SHP77 (cell line): ENCODE measurements around the gene PEX11G.

Source experiments
- DNase-seq, 2 experiments: peaks; one replicate each; lab custom pipeline; 2025; lab: John Stamatoyannopoulos, UW

The PEX11G gene

GRCh38 chr19:7488736-7489353 lies at the start of gene PEX11G:
Gene PEX11G, minus strand, starts transcription at chr19:7489035. Its CDS starts 25 bp downstream, at chr19:7489010.
- DNase-seq: peak; percentile 87 to 88

GRCh38 chr19:7535998-7536695 lies 47.3 kb upstream of the PEX11G start:
- no peak for DNase-seq

GRCh38 chr19:7535047-7535997 lies 46.5 kb upstream of the PEX11G start, which contains the start of gene PNPLA6:
Gene PNPLA6, plus strand, starts transcription at chr19:7535717. Its CDS starts 72 bp downstream, at chr19:7535789.
- DNase-seq: peak; percentile 81 to 92

- peak in 1 of 2 experiments; percentile 23 for DNase-seq
These were observed 45.8 kb upstream of the PEX11G start for GRCh38 chr19:7534531-7535046.

- DNase-seq: peak; percentile 49 to 76
These were observed 45.2 kb upstream of the PEX11G start for GRCh38 chr19:7533925-7534480.

GRCh38 chr19:7533281-7533885 lies 44.5 kb upstream of the PEX11G start:
- DNase-seq: peak in 1 of 2 experiments; percentile 31

GRCh38 chr19:7529610-7530490 lies 41.0 kb upstream of the PEX11G start:
- DNase-seq: no peak

- no peak for DNase-seq
These were observed 40.4 kb upstream of the PEX11G start for GRCh38 chr19:7529246-7529600.

- DNase-seq: no peak
These were observed 39.8 kb upstream of the PEX11G start for GRCh38 chr19:7528522-7529245.

- DNase-seq: no peak
These were observed 39.3 kb upstream of the PEX11G start for GRCh38 chr19:7528192-7528519.

GRCh38 chr19:7527516-7528191 lies 38.8 kb upstream of the PEX11G start:
- no peak for DNase-seq

- no peak for DNase-seq
These were observed 37.5 kb upstream of the PEX11G start for GRCh38 chr19:7526059-7526929.

- DNase-seq: no peak
These were observed 36.3 kb upstream of the PEX11G start for GRCh38 chr19:7524992-7525739.

GRCh38 chr19:7524523-7524922 lies 35.7 kb upstream of the PEX11G start:
- DNase-seq: no peak

- DNase-seq: no peak
These were observed 34.3 kb upstream of the PEX11G start for GRCh38 chr19:7522923-7523667.

- DNase-seq: peak; percentile 94 to 98
These were observed 33.5 kb upstream of the PEX11G start, which contains the start of gene MCOLN1 for GRCh38 chr19:7522072-7522922. Gene MCOLN1, plus strand, starts transcription at chr19:7522624. Its CDS starts 127 bp downstream, at chr19:7522751.
